ENCODE data around the gene ECSIT.

ECSIT gene

DNA sequence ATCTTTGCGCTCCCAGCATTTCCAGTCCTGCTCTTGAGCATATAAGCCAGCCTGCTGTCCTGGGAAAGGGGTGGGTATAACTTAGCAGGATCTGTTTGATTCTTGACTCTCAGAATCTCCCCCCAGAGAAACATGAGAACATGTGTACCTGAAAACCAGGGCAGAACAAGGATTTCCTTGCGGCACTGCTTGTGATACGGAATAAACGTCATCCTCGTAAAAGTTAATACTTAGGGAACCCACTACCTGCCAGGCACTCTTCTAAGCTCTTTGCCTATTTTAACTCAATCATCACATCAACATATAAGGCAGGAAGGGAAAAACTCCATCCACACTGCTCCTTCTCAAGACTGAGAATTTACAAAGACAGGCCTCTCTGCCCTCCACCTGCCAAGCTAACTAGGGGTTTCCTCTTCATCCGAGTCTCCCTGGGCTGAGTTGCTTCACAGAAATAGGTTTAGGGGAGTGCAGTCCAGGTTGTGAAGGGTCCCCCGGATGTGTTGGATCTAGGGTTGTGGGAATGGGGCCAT, 24.4 kb downstream of the ECSIT start:
- DNase-seq (ENCODE audit: low read depth) = no peak
- H3K4me3 ChIP-seq (ENCODE audit: control insufficient read depth, low read depth, low read length) = peak overlapping the region; percentile 52
- TF ChIP-seq, protein P1, sequence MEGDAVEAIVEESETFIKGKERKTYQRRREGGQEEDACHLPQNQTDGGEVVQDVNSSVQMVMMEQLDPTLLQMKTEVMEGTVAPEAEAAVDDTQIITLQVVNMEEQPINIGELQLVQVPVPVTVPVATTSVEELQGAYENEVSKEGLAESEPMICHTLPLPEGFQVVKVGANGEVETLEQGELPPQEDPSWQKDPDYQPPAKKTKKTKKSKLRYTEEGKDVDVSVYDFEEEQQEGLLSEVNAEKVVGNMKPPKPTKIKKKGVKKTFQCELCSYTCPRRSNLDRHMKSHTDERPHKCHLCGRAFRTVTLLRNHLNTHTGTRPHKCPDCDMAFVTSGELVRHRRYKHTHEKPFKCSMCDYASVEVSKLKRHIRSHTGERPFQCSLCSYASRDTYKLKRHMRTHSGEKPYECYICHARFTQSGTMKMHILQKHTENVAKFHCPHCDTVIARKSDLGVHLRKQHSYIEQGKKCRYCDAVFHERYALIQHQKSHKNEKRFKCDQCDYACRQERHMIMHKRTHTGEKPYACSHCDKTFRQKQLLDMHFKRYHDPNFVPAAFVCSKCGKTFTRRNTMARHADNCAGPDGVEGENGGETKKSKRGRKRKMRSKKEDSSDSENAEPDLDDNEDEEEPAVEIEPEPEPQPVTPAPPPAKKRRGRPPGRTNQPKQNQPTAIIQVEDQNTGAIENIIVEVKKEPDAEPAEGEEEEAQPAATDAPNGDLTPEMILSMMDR (conservative IDR thresholded peaks at IDR 0.05; ENCODE audit: control insufficient read depth, insufficient read depth, low read depth, low read length) = no peak

GRCh38 chr19:11499890-11500420, 29.0 kb downstream of the ECSIT start:
- H3K4me3 ChIP-seq (ENCODE audit: control insufficient read depth, low read depth, low read length) = no peak overlapping the region
- TF ChIP-seq, protein P1 (conservative IDR thresholded peaks at IDR 0.05; ENCODE audit: control insufficient read depth, insufficient read depth, low read depth, low read length) = no peak
- DNase-seq (ENCODE audit: low read depth) = no peak

DNA sequence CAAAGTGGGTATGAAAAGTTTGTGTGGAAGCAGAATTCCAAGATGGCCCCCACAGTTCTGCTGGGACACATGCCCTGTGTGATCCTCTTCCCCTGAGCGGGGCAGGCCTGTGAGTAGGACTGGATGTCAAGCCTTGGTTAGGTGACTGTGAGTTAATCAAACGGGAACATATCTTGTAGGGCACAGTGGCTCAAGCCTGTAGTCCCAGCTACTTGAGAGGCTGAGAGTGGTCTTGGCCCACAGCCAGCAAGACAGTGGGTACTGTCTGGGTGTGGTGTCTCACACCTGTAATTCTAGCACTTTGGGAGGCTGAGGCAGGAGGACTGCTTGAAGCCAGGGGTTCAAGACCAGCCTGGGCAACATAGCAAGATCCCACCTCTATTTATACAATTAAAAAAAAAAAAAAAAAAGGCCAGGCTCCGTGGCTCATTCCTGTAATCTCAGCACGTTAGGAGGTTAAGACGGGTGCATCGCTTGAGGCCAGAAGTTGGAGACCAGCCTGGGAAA, 29.7 kb downstream of the ECSIT start:
- DNase-seq (ENCODE audit: low read depth) = no peak
- TF ChIP-seq, protein P1 (conservative IDR thresholded peaks at IDR 0.05; ENCODE audit: control insufficient read depth, insufficient read depth, low read depth, low read length) = no peak

GRCh38 chr19:11496391-11497163, 32.4 kb downstream of the ECSIT start:
- TF ChIP-seq, protein P1 (conservative IDR thresholded peaks at IDR 0.05; ENCODE audit: control insufficient read depth, insufficient read depth, low read depth, low read length) = peak; percentile 77
- H3K4me3 ChIP-seq (ENCODE audit: control insufficient read depth, low read depth, low read length) = no peak overlapping the region
- peak; percentile 89 for DNase-seq (ENCODE audit: low read depth)

More for the DNA sequence above, 29.7 kb downstream of the ECSIT start:
- no peak overlapping the region for H3K4me3 ChIP-seq (ENCODE audit: control insufficient read depth, low read depth, low read length)

DNA sequence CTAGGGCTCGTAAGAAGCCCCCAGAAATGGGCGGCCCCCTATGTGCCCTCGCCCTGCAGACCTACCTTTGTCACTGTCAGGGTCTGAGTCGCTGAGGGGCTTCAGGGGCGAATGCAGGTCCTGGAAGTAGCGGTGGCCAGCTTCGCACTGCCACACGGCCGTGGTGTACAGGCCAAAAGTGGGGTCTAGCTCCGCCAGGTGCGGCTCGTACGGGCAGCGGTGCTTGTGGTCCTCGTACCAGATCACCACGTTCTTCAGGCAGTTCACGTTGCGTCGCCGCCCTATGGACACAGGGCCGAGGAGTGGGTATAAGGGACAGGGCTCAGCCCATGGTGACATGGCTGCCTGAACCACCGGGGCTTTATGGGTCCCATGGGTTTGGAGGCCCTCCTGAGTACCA, 33.0 kb downstream of the ECSIT start:
- DNase-seq (ENCODE audit: low read depth) = no peak
- no peak overlapping the region for H3K4me3 ChIP-seq (ENCODE audit: control insufficient read depth, low read depth, low read length)
- TF ChIP-seq, protein P1 (conservative IDR thresholded peaks at IDR 0.05; ENCODE audit: control insufficient read depth, insufficient read depth, low read depth, low read length) = no peak

- H3K4me3 ChIP-seq (ENCODE audit: control insufficient read depth, low read depth, low read length) = no peak overlapping the region
- TF ChIP-seq, protein P1 (conservative IDR thresholded peaks at IDR 0.05; ENCODE audit: control insufficient read depth, insufficient read depth, low read depth, low read length) = no peak
- DNase-seq (ENCODE audit: low read depth) = no peak
These were observed 33.5 kb downstream of the ECSIT start for GRCh38 chr19:11495481-11495880.
